Lung (tissue), 12 donors: ENCODE measurements around the gene C4orf46. TPM values are rescaled to one million over a fixed set of nuclear protein-coding genes. Genes with fewer than 3 reads are reported as not detected.

Experiments
- ATAC-seq: fragments of 200-7000 bp; cut with Tn5 transposase; one replicate; pipeline ENCODE4 v1.9.1; 2020; ENCODE audit warnings: moderate number of reproducible peaks; ENCODE audit not compliant: insufficient read depth, low FRiP score
- DNase-seq, 3 donors: peaks; one replicate each; pipeline ENCODE4 v3.0.0-alpha.2; 2013 to 2017
- H3K27ac ChIP-seq, 2 donors: one replicate each; pipeline ENCODE4 v1.5.1; 2013; ENCODE audit warnings: mild to moderate bottlenecking in 2 of 2, moderate library complexity in 2 of 2, control low read depth in 1 of 2, inconsistent platforms in 1 of 2, low read depth in 1 of 2, low read length in 1 of 2
- H3K27me3 ChIP-seq, 3 donors: one replicate each; pipeline ENCODE4 v1.5.1; 2013; ENCODE audit warnings: low read length in 2 of 3; ENCODE audit not compliant: control insufficient read depth in 3 of 3, insufficient read depth in 3 of 3
- H3K36me3 ChIP-seq, 4 donors: one replicate each; pipeline ENCODE4 v1.5.1; 2013; ENCODE audit warnings: low read length in 4 of 4, mild to moderate bottlenecking in 1 of 4, moderate library complexity in 1 of 4; ENCODE audit not compliant: control insufficient read depth in 4 of 4, insufficient read depth in 4 of 4
- H3K4me1 ChIP-seq, 5 donors: one replicate each; pipeline ENCODE4 v1.5.1; 2013; ENCODE audit warnings: low read length in 5 of 5, mild to moderate bottlenecking in 2 of 5, moderate library complexity in 1 of 5; ENCODE audit not compliant: control insufficient read depth in 5 of 5, insufficient read depth in 5 of 5
- H3K4me3 ChIP-seq: one replicate; pipeline ENCODE4 v1.5.1; 2013; ENCODE audit warnings: mild to moderate bottlenecking, control low read depth, moderate library complexity
- H3K9ac ChIP-seq, 2 donors: one replicate each; pipeline ENCODE4 v1.5.1; 2013; ENCODE audit warnings: low read length in 2 of 2, control low read depth in 1 of 2; ENCODE audit not compliant: insufficient read depth in 1 of 2
- H3K9me3 ChIP-seq, 4 donors: one replicate each; pipeline ENCODE4 v1.5.1; 2013; ENCODE audit warnings: low read length in 3 of 4, mild to moderate bottlenecking in 1 of 4, moderate library complexity in 1 of 4; ENCODE audit not compliant: control insufficient read depth in 4 of 4, insufficient read depth in 3 of 4
- WGBS, 2 donors: extraction: QIAGEN DNeasy Blood & Tissue Kit; methylation state at CpG; one replicate each; pipeline ENCODE4 v1.1.7; 2013; 5-methylcytosine and 5-hydroxymethylcytosine counted together
- polyA plus RNA-seq, 2 donors: library from polyadenylated mRNA; stranded (reverse); fragments of 200-250 nt; gene quantifications; one replicate each; pipeline ENCODE4 v1.2.1, GENCODE V29; 2013
- total RNA-seq, 2 donors: library from RNA; depleted of rRNA in 1 of 2; stranded (reverse); fragments of >200 nt in 1 of 2; gene quantifications; one replicate each; pipeline ENCODE4 v1.2.1, GENCODE V29; 2014 to 2021
- TF ChIP-seq, protein P1 (sequence below): IDR thresholded peaks from 2 replicates; pipeline ENCODE4 v1.5.1; 2012; ENCODE audit warnings: mild to moderate bottlenecking; ENCODE audit errors: control extremely low read depth, extremely low read depth
- donor health status: control.
- donor health status: control.
- donor health status: Bipolar disorder and iron deficiency.
- donor health status: healthy.
- donor health status: DM: yes; HTN: yes; CAD: no.

C4orf46 gene
- total and polyA plus RNA-seq, 4 donors = 2.7 to 31.3 (median 3.2) TPM

DNA sequence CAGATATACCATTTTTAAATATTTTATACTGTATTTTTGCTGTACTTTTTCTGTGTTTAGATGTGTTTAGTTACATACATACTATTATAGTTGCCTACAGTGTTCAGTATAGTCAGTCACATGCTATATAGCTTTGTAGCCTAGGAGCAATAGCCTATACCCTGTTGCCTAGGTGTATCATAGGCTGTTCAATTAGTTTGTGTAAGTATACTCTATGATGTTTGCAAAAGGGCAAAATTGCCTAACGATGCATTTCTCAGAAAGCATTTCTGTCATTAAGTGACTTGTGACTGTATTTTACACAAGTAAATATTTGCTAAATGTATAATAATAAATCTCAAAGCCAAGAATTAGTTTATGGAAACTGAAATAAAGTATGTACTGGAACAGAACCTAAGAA lies 9.9 kb upstream of the C4orf46 start:
- H3K9me3 ChIP-seq = no peaks in the 10 kb centered on the region
- H3K36me3 ChIP-seq = peaks cover 3 to 11% (median 6%) of the 10 kb centered on the region in 4 donors
- H3K4me1 ChIP-seq = peaks cover 0 to 5% (median 0%) of the 10 kb centered on the region in 5 donors
- DNase-seq (no peak), ATAC-seq (no peak)
- no peak overlapping the region for H3K27ac ChIP-seq
- H3K9ac ChIP-seq = no peak overlapping the region
- 68 to 76% methylated on average over 1 of the region's 1 CpG for WGBS, 2 donors
- no peaks in the 10 kb centered on the region for H3K27me3 ChIP-seq
- no peak overlapping the region for H3K4me3 ChIP-seq
- TF ChIP-seq, protein P1, sequence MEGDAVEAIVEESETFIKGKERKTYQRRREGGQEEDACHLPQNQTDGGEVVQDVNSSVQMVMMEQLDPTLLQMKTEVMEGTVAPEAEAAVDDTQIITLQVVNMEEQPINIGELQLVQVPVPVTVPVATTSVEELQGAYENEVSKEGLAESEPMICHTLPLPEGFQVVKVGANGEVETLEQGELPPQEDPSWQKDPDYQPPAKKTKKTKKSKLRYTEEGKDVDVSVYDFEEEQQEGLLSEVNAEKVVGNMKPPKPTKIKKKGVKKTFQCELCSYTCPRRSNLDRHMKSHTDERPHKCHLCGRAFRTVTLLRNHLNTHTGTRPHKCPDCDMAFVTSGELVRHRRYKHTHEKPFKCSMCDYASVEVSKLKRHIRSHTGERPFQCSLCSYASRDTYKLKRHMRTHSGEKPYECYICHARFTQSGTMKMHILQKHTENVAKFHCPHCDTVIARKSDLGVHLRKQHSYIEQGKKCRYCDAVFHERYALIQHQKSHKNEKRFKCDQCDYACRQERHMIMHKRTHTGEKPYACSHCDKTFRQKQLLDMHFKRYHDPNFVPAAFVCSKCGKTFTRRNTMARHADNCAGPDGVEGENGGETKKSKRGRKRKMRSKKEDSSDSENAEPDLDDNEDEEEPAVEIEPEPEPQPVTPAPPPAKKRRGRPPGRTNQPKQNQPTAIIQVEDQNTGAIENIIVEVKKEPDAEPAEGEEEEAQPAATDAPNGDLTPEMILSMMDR = no peak

GRCh38 chr4:158678767-158679166 lies 7.1 kb upstream of the C4orf46 start:
- Histone ChIP-seq H3K4me3 (no peak overlapping the region), H3K4me1 (peaks cover 0 to 5% (median 0%) of the 10 kb centered on the region in 5 donors), H3K9me3 (no peaks in the 10 kb centered on the region), H3K36me3 (peaks cover 0 to 7% (median 2%) of the 10 kb centered on the region in 4 donors), H3K9ac (no peak overlapping the region), H3K27me3 (no peaks in the 10 kb centered on the region), H3K27ac (no peak overlapping the region)
- 94 to 99% methylated on average over 2 of the region's 2 CpGs for WGBS, 2 donors
- TF ChIP-seq, protein P1 = no peak
- ATAC-seq (no peak), DNase-seq (no peak)

DNA sequence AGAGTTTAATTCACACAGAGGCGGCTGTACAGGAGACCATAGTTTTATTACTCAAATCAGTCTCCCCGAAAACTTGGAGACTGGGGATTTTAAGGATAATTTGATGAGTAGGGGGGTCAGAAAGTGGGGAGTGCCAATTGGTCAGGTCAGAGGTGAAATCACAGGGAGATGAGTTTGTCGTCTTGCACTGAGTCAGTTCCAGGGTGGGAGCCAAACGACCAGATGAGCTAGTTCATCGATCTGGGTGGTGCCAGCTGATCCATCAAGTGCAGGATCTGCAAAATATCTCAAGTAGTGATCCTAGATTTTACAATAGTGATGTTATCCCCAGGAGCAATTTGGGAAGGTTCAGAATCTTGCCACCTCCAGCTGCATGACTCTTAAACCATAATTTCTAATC lies 4.4 kb upstream of the C4orf46 start:
- no peak overlapping the region for H3K27ac ChIP-seq
- no peaks in the 10 kb centered on the region for H3K27me3 ChIP-seq
- H3K4me3 ChIP-seq = no peak overlapping the region
- no peak overlapping the region for H3K9ac ChIP-seq
- DNase-seq = no peak
- TF ChIP-seq, protein P1 = no peak
- WGBS, 2 donors = 84 to 92% methylated on average over 5 of the region's 5 CpGs
- no peak for ATAC-seq
- peaks cover 0 to 13% (median 0%) of the 10 kb centered on the region in 5 donors for H3K4me1 ChIP-seq
- no peaks in the 10 kb centered on the region for H3K9me3 ChIP-seq
- H3K36me3 ChIP-seq = peaks cover 0 to 3% (median 0%) of the 10 kb centered on the region in 4 donors

DNA sequence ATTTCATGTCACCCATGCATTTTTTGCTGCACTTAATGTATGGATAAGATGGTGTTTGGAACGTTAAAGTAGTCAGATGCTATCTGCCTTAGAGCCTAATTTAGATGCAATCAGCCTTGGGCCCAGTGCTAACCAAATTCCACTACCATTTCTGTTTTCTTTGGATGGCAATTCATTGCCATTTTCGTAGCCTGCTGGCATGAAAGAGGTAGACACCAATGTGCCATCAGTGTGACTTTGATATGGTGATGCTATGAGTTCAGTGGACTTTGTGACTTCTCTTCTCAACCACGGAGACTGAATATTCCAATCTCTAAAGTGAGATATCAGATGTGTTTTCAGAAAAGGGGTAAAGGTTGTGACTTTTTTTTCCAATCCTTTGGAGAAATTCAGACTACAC lies 1.9 kb upstream of the C4orf46 start:
- no peak for DNase-seq
- WGBS, 2 donors = 84 to 93% methylated on average over 3 of the region's 3 CpGs
- H3K9ac ChIP-seq = no peak overlapping the region

More for the DNA sequence above, 1.9 kb upstream of the C4orf46 start:
- TF ChIP-seq, protein P1 = no peak
- Histone ChIP-seq H3K4me1 (peaks cover 0 to 19% (median 0%) of the 10 kb centered on the region in 5 donors), H3K9me3 (no peaks in the 10 kb centered on the region), H3K27ac (no peak overlapping the region), H3K36me3 (peaks cover 0 to 3% (median 0%) of the 10 kb centered on the region in 4 donors), H3K4me3 (no peak overlapping the region), H3K27me3 (no peaks in the 10 kb centered on the region)
- no peak for ATAC-seq
